AG09309 (cell line): ENCODE results near the gene LIPF.
"Not testable (repeated sequence)": the region's sequence is repeated elsewhere in the genome, so short reads cannot be mapped to it uniquely, and the experiment has no call there.

ENCODE experiments used
- DNase-seq: peaks from one replicate; pipeline ENCODE4 v3.0.0-alpha.2; 2010; ENCODE audit warnings: low read depth
- H3K4me3 ChIP-seq: 2 replicates; pipeline ENCODE4 v1.5.1; 2011; ENCODE audit warnings: mild to moderate bottlenecking, low read depth, low read length, moderate library complexity; ENCODE audit not compliant: control insufficient read depth
- CTCF ChIP-seq: IDR thresholded peaks from 2 replicates; pipeline ENCODE4 v1.5.1; 2011; ENCODE audit warnings: mild to moderate bottlenecking, low read depth, low read length, inconsistent platforms; ENCODE audit not compliant: insufficient read depth, control insufficient read depth; ENCODE audit errors: missing control alignments

LIPF gene

GRCh38 chr10:88693392-88694020 is 29.3 kb downstream of the LIPF start:
- peak; percentile 29 for TF ChIP-seq CTCF
- DNase-seq = no peak
- H3K4me3 ChIP-seq = no peak overlapping the region

GRCh38 chr10:88702848-88703597 is 38.8 kb downstream of the LIPF start:
- no peak for TF ChIP-seq CTCF
- no peak overlapping the region for H3K4me3 ChIP-seq
- no peak for DNase-seq

- TF ChIP-seq CTCF = no peak
- DNase-seq = no peak
- no peak within 1 kb of the TSS for H3K4me3 ChIP-seq
Observed at GRCh38 chr10:88705958-88706357, 41.7 kb downstream of the LIPF start, which contains the start of gene LIPK. LIPK (plus strand) TSS chr10:88706249; CDS start chr10:88724544, 18,295 bp downstream.

DNA sequence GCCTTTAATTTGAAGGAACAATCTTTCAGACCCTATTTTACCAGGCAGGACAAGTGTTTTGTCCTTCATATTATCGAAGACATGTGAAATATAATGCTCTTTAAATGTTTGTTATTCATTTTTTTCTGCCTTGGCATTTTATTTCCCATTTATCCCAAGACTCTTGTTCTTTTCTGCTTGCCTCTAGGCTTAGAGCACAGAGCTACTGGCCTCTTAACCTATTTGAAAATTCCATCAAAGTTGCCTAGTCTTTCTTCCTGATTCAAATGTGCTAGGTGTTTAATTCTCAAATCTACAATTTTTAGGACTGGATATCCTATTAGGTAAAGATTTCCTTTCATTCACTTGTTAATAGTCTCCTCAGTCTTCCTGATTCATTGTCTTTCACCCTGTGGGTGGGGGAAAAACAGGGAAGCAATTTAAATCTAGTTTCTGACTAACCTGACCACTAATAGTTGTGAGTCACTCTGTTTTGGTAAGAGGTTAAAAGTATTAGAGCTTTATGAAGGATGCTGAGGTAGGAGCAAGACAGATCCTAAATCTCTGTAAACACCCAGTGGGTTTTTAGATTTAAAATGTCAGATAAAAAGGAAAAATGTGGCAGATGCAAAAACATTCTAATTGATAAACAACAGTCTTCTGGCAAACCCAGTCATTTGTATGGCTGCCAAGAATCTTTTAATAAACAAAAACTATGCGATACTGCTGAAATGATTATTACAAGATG is 43.4 kb downstream of the LIPF start:
- no peak overlapping the region for H3K4me3 ChIP-seq
- peak; percentile 57 for DNase-seq
- TF ChIP-seq CTCF = no peak

DNA sequence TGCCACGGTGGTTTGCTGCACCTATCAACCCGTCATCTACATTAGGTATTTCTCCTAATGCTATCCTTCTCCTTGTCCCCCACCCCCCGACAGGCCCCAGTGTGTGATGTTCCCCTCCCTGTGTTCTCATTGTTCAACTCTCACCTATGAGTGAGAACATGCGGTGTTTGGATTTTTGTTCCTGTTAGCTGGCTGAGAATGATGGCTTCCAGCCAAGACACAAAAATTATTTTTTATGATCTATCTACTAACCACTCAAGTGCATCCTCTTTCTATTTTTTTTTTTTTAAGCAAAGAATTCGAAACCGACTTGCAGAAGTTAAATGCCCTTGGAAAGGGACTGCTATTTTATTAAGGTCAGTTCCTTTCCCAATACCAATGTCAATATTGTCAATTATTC is 45.1 kb downstream of the LIPF start:
- not testable (repeated sequence) for H3K4me3 ChIP-seq, DNase-seq

DNA sequence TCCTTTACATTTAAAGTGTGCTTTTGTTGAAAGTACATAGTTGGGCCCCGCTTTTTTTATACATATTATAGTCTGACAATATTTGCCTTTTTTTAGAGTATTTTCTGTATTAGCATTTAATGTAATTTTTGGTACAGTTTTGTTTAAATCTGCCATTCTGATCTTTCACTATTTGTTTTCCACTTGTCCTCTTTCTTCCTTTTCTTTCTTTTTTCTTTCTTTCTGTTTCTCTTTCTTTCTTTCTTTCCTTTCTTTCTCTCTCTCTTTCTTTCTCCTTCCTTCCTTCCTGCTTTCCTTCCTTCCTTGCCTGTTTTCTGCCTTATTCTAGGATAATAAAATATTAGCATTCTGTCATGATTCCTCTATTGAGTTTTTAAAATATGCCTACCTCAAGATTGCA is 51.3 kb downstream of the LIPF start:
- no peak for TF ChIP-seq CTCF
- no peak for DNase-seq
- H3K4me3 ChIP-seq = no peak overlapping the region

GRCh38 chr10:88721392-88721791 is 57.1 kb downstream of the LIPF start:
- no peak for DNase-seq
- no peak overlapping the region for H3K4me3 ChIP-seq
- TF ChIP-seq CTCF = no peak
